Measurements from ENCODE around the gene HRH2. TPM values are rescaled to one million over a fixed set of nuclear protein-coding genes. Genes with fewer than 3 reads are reported as not detected.

Gene HRH2
- total and polyA plus RNA-seq, 9 of the 15 experiments (the other 6 are each of a cell fraction or from before 2014, with no cell fraction given) = 0.04 TPM; not detected in 8

- TF ChIP-seq CHD7 (IDR thresholded peaks at IDR 0.05; ENCODE audit: low read depth, low read length) (no peak), SRSF1 (IDR thresholded peaks at IDR 0.05; ENCODE audit: low read depth, low read length) (no peak), HNRNPUL1 (IDR thresholded peaks at IDR 0.05; ENCODE audit: low read length) (no peak), MBD1 (CRISPR knock-in tag; IDR thresholded peaks at IDR 0.05) (no peak), NR2C2 (CRISPR knock-in tag; IDR thresholded peaks at IDR 0.05) (no peak), NR2C2 (tag; IDR thresholded peaks at IDR 0.05) (no peak), PHB (CRISPR knock-in tag; IDR thresholded peaks at IDR 0.05) (no peak)
These were observed 10.1 kb downstream of the HRH2 start (continued) for GRCh38 chr5:175668006-175668405.
